CD4-positive, alpha-beta T cell treated with Interferon alpha-2 for 1 hour (primary cell): ENCODE measurements around the gene FANCC.

Experiments used
- DNase-seq, 2 donors: peaks; one replicate each; pipeline ENCODE4 v3.0.0-alpha.2; 2020 to 2022

The FANCC gene

GRCh38 chr9:95182854-95183563 lies 134.5 kb downstream of the FANCC start:
- no peak for DNase-seq

- no peak for DNase-seq
Observed at GRCh38 chr9:95181835-95182234, 135.7 kb downstream of the FANCC start.

- DNase-seq: peak in 1 of 2 donors; percentile 35
Observed at GRCh38 chr9:95181226-95181818, 136.2 kb downstream of the FANCC start.

GRCh38 chr9:95177617-95178016 lies 139.9 kb downstream of the FANCC start:
- DNase-seq: no peak

- DNase-seq: no peak
Observed at GRCh38 chr9:95176755-95177319, 140.7 kb downstream of the FANCC start.

- DNase-seq: no peak
Observed at GRCh38 chr9:95175523-95175922, 142.0 kb downstream of the FANCC start.

GRCh38 chr9:95174038-95174437 lies 143.5 kb downstream of the FANCC start:
- DNase-seq: no peak

GRCh38 chr9:95171596-95171995 lies 145.9 kb downstream of the FANCC start:
- no peak for DNase-seq

- DNase-seq: no peak
Observed at GRCh38 chr9:95171001-95171400, 146.5 kb downstream of the FANCC start.

- DNase-seq: peak; percentile 23 to 68
Observed at GRCh38 chr9:95167998-95168397, 149.5 kb downstream of the FANCC start.

- no peak for DNase-seq
Observed at GRCh38 chr9:95165004-95165403, 152.5 kb downstream of the FANCC start.

- DNase-seq: no peak
Observed at GRCh38 chr9:95157481-95158151, 159.9 kb downstream of the FANCC start.

GRCh38 chr9:95156074-95156473 lies 161.4 kb downstream of the FANCC start:
- no peak for DNase-seq

- DNase-seq: no peak
Observed at GRCh38 chr9:95155220-95155619, 162.3 kb downstream of the FANCC start.

GRCh38 chr9:95150903-95151302 lies 166.6 kb downstream of the FANCC start:
- no peak for DNase-seq

GRCh38 chr9:95148208-95148520 lies 169.3 kb downstream of the FANCC start:
- no peak for DNase-seq

- DNase-seq: no peak
Observed at GRCh38 chr9:95147452-95148207, 169.9 kb downstream of the FANCC start.

GRCh38 chr9:95143591-95144561 lies 173.6 kb downstream of the FANCC start:
- no peak for DNase-seq

- DNase-seq: no peak
Observed at GRCh38 chr9:95142728-95143127, 174.8 kb downstream of the FANCC start.

GRCh38 chr9:95142315-95142714 lies 175.2 kb downstream of the FANCC start:
- DNase-seq: no peak

GRCh38 chr9:95140821-95141220 lies 176.7 kb downstream of the FANCC start:
- no peak for DNase-seq

GRCh38 chr9:95139126-95139525 lies 178.4 kb downstream of the FANCC start:
- DNase-seq: no peak
